ENCODE results near the gene BMPR2.
"Not testable (repeated sequence)": the region's sequence is repeated elsewhere in the genome, so short reads cannot be mapped to it uniquely, and the experiment has no call there.

BMPR2 gene

DNA sequence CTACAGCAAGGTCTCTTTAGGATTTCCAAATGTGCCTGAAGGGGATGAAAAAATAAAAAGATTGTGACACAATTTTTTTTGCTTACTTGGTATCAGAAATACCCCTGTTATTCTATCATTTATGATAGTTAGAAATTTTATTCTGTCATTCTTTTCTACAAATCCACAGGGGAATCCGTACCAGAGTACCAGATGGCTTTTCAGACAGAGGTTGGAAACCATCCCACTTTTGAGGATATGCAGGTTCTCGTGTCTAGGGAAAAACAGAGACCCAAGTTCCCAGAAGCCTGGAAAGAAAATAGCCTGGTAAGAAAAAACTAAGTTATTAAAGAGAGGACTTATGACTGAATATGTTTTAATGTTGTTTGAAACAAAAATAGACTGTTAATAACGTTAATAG, 166.0 kb downstream of the BMPR2 start:
- H3K4me3 ChIP-seq, result no peak overlapping the region
- no peaks in the 10 kb centered on the region for H4K20me1 ChIP-seq
- no peak overlapping the region for H3K27ac ChIP-seq
- peaks cover 0 to 17% (median 0%) of the 10 kb centered on the region in 10 experiments; a peak in 5 of 20 replicates for H3K4me1 ChIP-seq
- H3K9me3 ChIP-seq (replicated peaks in 1 of 11), result no peaks in the 10 kb centered on the region
- peaks cover 0 to 26% (median 0%) of the 10 kb centered on the region in 11 experiments; a peak in 3 of 22 replicates for H3K36me3 ChIP-seq
- TF ChIP-seq Cebpa-rat (IDR thresholded peaks at IDR 0.05), result no peak
- no peak overlapping the region for H3K4me2 ChIP-seq
- no peak overlapping the region for H3K9ac ChIP-seq
- no peaks in the 10 kb centered on the region for H3K27me3 ChIP-seq

DNA sequence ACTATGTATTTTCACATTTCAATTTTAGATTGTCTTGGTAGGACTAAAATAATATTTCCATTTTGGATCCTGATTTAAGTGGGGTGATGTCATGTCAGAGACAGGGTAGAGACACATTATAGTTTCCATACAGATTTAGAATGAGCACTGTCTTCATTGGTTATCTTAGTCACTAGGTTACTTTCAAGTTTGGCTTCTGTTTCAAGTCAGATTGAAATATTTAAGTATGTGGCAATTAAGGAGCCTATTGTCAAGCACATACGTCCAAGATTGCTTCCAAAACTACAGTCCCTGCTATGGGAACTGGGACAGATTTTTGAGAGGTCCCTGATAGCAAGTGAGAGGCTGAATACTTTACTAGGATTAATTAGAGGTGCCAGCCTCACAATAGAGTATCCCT, 169.4 kb downstream of the BMPR2 start:
- H3K36me3 ChIP-seq, result peaks cover 0 to 56% (median 0%) of the 10 kb centered on the region in 11 experiments; a peak in 4 of 22 replicates
- H3K27ac ChIP-seq, result no peak overlapping the region
- no peaks in the 10 kb centered on the region for H4K20me1 ChIP-seq
- H3K4me2 ChIP-seq, result no peak overlapping the region
- no peaks in the 10 kb centered on the region for H3K9me3 ChIP-seq (replicated peaks in 1 of 11)
- H3K4me1 ChIP-seq, result no peaks in the 10 kb centered on the region
- H3K4me3 ChIP-seq, result no peak overlapping the region
- no peaks in the 10 kb centered on the region for H3K27me3 ChIP-seq
- no peak overlapping the region for H3K9ac ChIP-seq
- TF ChIP-seq Cebpa-rat (IDR thresholded peaks at IDR 0.05), result no peak

DNA sequence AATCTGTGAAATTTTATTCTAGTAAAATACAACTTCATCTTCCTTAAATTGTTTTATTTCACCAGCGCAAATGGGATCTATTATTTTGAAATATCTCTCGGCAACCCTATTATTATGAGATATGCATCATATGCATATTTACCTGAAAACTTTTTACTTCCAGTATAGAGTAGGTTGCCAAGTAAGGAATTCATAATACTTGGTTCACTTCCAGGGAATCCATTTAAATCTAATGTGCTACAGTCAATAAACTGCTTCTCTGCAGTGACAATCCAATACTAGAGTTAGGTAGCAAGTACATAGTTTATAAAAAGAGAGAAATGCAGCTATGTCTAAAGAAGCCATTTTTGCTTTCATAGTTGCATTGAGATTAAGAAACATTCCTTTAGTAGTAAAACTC, 169.8 kb downstream of the BMPR2 start:
- Histone ChIP-seq H3K9ac (no peak overlapping the region), H3K9me3 (replicated peaks in 1 of 11) (no peaks in the 10 kb centered on the region), H3K36me3 (peaks cover 0 to 57% (median 0%) of the 10 kb centered on the region in 11 experiments; a peak in 4 of 22 replicates), H3K27ac (no peak overlapping the region), H4K20me1 (no peaks in the 10 kb centered on the region), H3K4me1 (no peaks in the 10 kb centered on the region), H3K27me3 (no peaks in the 10 kb centered on the region), H3K4me2 (no peak overlapping the region), H3K4me3 (no peak overlapping the region)
- no peak for TF ChIP-seq Cebpa-rat (IDR thresholded peaks at IDR 0.05)

DNA sequence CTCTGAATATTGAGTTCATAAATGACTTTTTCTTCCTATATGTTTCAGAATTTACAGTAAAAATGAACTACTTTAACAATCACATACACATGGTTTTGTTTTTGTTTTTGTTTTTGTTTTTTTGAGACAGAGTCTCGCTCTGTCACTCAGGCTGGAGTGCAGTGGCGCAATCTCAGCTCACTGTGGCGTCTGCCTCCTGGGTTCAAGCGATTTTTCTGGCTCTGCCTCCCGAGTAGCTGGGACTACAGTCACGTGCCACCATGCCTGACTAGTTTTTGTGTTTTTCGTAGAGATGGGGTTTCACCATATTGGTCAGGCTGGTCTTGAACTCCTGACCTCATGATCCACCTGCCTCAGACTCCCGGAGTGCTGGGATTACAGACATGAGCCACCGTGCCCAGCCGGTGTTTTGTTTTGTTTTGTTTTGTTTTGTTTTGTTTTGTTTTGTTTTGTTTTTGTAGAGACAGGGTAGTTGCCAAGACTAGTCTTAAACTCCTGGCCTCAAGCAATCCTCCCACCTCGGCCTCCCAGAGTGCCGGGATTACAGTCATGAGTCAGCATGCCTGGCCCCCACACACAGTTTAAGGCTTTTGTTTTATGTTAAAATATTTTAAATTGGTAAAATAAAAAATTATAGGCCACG, 170.5 kb downstream of the BMPR2 start:
- not testable (repeated sequence) for H3K27ac ChIP-seq; H3K4me2 ChIP-seq; H3K27me3 ChIP-seq; H3K9ac ChIP-seq; H3K9me3 ChIP-seq (replicated peaks in 1 of 11); H4K20me1 ChIP-seq; H3K4me3 ChIP-seq; H3K4me1 ChIP-seq
- peaks cover 0 to 61% (median 0%) of the 10 kb centered on the region in 11 experiments; a peak in 4 of 22 replicates for H3K36me3 ChIP-seq

DNA sequence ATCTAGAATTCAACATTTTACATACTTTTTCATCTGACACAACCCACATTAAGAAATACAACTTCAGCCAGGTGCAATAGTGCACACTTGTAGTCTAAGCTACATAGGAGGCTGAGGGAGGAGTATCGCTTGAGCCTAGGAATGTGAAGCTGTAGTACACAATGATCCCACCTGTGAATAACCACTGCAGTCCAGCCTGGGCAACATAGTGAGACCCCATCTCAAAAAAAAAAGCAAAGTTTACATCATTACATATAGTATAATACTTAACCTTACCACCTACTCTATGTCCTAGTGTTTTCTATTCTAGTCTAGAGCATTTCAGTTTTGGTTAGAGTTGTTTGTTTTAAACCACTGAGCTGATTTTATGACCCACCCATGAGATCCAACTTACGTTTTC, 172.1 kb downstream of the BMPR2 start:
- Histone ChIP-seq H3K27me3 (no peaks in the 10 kb centered on the region), H4K20me1 (no peaks in the 10 kb centered on the region), H3K4me3 (no peak overlapping the region), H3K9me3 (replicated peaks in 1 of 11) (no peaks in the 10 kb centered on the region), H3K4me1 (no peaks in the 10 kb centered on the region), H3K36me3 (peaks cover 0 to 73% (median 3%) of the 10 kb centered on the region in 11 experiments; a peak in 9 of 22 replicates), H3K27ac (no peak overlapping the region), H3K9ac (no peak overlapping the region), H3K4me2 (no peak overlapping the region)
- TF ChIP-seq Cebpa-rat (IDR thresholded peaks at IDR 0.05), result no peak

DNA sequence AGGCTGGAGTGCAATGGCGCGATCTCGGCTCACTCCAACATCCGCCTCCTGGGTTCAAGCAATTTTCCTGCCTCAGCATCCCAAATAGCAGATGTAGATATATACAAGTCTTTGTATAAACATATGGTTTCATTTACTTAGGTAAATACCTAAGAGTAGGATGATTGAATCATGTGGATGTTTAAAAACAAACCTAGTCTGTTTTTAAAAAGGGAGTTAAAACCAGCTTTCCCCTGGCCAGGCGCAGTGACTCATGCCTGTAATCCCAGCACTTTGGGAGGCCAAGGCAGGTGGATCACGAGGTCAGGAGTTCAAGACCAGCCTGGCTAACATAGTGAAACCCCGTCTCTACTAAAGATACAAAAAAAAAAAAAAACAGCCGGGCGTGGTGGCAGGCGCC, 174.9 kb downstream of the BMPR2 start:
- H3K4me1 ChIP-seq; H3K4me2 ChIP-seq; H3K9me3 ChIP-seq (replicated peaks in 1 of 11); H3K27ac ChIP-seq; H3K27me3 ChIP-seq; H3K4me3 ChIP-seq; H4K20me1 ChIP-seq; H3K9ac ChIP-seq: not testable (repeated sequence)
- H3K36me3 ChIP-seq, result peaks cover 10 to 87% (median 17%) of the 10 kb centered on the region in 11 experiments

DNA sequence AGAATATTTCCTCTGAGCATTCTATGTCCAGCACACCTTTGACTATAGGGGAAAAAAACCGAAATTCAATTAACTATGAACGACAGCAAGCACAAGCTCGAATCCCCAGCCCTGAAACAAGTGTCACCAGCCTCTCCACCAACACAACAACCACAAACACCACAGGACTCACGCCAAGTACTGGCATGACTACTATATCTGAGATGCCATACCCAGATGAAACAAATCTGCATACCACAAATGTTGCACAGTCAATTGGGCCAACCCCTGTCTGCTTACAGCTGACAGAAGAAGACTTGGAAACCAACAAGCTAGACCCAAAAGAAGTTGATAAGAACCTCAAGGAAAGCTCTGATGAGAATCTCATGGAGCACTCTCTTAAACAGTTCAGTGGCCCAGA, 179.2 kb downstream of the BMPR2 start:
- TF ChIP-seq Cebpa-rat (IDR thresholded peaks at IDR 0.05), result no peak
- Histone ChIP-seq H4K20me1 (no peaks in the 10 kb centered on the region), H3K9ac (no peak overlapping the region), H3K27me3 (no peaks in the 10 kb centered on the region), H3K36me3 (peaks cover 14 to 90% (median 26%) of the 10 kb centered on the region in 11 experiments), H3K27ac (no peak overlapping the region), H3K4me3 (no peak overlapping the region), H3K4me2 (no peak overlapping the region), H3K4me1 (no peaks in the 10 kb centered on the region), H3K9me3 (replicated peaks in 1 of 11) (no peaks in the 10 kb centered on the region)

DNA sequence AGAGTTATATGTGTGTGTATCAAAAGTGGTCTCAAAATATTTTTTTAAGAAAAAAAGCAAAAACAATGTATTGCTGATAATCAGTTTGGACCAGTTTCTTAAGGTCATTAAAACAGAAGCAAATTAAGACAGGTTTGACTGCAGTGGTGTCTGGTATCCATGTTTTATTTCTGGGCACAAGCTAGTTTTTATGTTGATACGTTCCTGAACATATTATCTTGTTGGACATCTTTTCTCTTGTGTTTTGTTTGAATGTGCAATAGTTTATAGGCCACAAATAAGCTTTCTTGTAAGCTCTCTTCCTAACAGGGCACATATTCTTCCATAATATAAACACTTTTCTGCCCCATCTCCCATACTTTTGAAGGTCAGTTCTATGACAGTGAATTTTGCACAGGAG, 184.1 kb downstream of the BMPR2 start:
- H3K9ac ChIP-seq, result no peak overlapping the region
- H4K20me1 ChIP-seq, result no peaks in the 10 kb centered on the region
- H3K9me3 ChIP-seq (replicated peaks in 1 of 11), result no peaks in the 10 kb centered on the region
- no peaks in the 10 kb centered on the region for H3K4me1 ChIP-seq
- H3K4me2 ChIP-seq, result no peak overlapping the region
- no peaks in the 10 kb centered on the region for H3K27me3 ChIP-seq
- no peak overlapping the region for H3K4me3 ChIP-seq
- no peak for TF ChIP-seq Cebpa-rat (IDR thresholded peaks at IDR 0.05)
- peaks cover 11 to 57% (median 20%) of the 10 kb centered on the region in 11 experiments for H3K36me3 ChIP-seq
- no peak overlapping the region for H3K27ac ChIP-seq

DNA sequence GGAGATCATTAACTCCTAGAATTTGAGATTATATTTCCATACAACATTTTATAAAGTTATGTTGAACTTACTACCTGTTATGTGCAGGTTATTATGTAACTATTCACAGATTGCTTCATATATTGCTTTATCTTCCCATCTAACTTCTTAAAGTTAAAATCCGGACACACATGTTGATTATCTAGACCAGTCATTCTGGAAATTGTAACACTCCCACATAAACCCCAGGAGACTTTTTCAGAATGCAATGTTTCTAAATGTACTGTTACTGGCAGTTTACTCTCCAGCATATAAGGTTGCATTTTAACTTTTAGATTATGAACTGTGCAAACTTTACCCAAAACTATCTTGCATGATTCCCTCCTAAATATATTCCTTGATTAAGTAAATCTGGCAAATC, 188.1 kb downstream of the BMPR2 start:
- no peaks in the 10 kb centered on the region for H3K4me1 ChIP-seq
- H3K4me2 ChIP-seq, result no peak overlapping the region
- H3K9me3 ChIP-seq (replicated peaks in 1 of 11), result no peaks in the 10 kb centered on the region
- no peak overlapping the region for H3K27ac ChIP-seq
- H4K20me1 ChIP-seq, result no peaks in the 10 kb centered on the region
- peaks cover 0 to 19% (median 0%) of the 10 kb centered on the region in 11 experiments; a peak in 4 of 22 replicates for H3K36me3 ChIP-seq
- H3K27me3 ChIP-seq, result no peaks in the 10 kb centered on the region
- no peak for TF ChIP-seq Cebpa-rat (IDR thresholded peaks at IDR 0.05)
- H3K9ac ChIP-seq, result no peak overlapping the region
- H3K4me3 ChIP-seq, result no peak overlapping the region

DNA sequence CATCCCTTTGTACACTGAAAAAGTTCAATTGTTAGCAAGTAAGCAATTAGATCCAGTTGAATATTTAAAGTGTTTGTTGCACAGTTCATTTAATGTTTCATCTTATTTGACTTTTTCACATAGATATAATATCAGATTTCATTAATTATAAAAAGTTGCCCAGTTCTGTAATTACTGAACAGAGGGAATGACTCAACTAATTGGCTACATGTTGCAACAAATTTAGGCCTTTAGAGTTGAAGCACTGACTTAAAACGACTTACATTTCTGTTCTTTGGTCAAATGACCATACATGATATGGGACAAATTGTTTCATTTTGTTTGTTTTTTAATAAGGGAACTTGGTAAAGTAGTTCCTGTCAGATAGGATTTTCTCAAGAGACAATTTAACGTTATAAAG, 190.2 kb downstream of the BMPR2 start:
- Histone ChIP-seq H3K4me1 (no peaks in the 10 kb centered on the region), H3K4me2 (no peak overlapping the region), H3K27ac (no peak overlapping the region), H3K27me3 (no peaks in the 10 kb centered on the region), H3K4me3 (no peak overlapping the region), H3K9ac (no peak overlapping the region), H3K36me3 (no peaks in the 10 kb centered on the region; a peak in 1 of 22 replicates), H4K20me1 (no peaks in the 10 kb centered on the region), H3K9me3 (replicated peaks in 1 of 11) (no peaks in the 10 kb centered on the region)
- TF ChIP-seq Cebpa-rat (IDR thresholded peaks at IDR 0.05), result no peak
